ENCODE results near the gene RMRP. TPM values are rescaled to one million over a fixed set of nuclear protein-coding genes. Genes with fewer than 3 reads are reported as not detected.

Gene RMRP
- total and polyA plus RNA-seq, 2 experiments from 2014 or later: 15.3 to 8,626 TPM

DNA sequence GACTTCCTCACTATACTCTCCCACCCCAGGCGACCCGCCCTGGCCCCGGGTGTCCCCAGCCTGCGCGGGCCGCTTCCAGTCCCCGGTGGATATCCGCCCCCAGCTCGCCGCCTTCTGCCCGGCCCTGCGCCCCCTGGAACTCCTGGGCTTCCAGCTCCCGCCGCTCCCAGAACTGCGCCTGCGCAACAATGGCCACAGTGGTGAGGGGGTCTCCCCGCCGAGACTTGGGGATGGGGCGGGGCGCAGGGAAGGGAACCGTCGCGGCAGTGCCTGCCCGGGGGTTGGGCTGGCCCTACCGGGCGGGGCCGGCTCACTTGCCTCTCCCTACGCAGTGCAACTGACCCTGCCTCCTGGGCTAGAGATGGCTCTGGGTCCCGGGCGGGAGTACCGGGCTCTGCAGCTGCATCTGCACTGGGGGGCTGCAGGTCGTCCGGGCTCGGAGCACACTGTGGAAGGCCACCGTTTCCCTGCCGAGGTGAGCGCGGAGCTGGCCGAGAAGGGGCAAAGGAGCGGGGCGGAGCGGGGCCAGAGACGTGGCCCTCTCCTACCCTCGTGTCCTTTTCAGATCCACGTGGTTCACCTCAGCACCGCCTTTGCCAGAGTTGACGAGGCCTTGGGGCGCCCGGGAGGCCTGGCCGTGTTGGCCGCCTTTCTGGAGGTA lies 18.0 kb upstream of the RMRP start (continued):
- TF ChIP-seq, protein P1, sequence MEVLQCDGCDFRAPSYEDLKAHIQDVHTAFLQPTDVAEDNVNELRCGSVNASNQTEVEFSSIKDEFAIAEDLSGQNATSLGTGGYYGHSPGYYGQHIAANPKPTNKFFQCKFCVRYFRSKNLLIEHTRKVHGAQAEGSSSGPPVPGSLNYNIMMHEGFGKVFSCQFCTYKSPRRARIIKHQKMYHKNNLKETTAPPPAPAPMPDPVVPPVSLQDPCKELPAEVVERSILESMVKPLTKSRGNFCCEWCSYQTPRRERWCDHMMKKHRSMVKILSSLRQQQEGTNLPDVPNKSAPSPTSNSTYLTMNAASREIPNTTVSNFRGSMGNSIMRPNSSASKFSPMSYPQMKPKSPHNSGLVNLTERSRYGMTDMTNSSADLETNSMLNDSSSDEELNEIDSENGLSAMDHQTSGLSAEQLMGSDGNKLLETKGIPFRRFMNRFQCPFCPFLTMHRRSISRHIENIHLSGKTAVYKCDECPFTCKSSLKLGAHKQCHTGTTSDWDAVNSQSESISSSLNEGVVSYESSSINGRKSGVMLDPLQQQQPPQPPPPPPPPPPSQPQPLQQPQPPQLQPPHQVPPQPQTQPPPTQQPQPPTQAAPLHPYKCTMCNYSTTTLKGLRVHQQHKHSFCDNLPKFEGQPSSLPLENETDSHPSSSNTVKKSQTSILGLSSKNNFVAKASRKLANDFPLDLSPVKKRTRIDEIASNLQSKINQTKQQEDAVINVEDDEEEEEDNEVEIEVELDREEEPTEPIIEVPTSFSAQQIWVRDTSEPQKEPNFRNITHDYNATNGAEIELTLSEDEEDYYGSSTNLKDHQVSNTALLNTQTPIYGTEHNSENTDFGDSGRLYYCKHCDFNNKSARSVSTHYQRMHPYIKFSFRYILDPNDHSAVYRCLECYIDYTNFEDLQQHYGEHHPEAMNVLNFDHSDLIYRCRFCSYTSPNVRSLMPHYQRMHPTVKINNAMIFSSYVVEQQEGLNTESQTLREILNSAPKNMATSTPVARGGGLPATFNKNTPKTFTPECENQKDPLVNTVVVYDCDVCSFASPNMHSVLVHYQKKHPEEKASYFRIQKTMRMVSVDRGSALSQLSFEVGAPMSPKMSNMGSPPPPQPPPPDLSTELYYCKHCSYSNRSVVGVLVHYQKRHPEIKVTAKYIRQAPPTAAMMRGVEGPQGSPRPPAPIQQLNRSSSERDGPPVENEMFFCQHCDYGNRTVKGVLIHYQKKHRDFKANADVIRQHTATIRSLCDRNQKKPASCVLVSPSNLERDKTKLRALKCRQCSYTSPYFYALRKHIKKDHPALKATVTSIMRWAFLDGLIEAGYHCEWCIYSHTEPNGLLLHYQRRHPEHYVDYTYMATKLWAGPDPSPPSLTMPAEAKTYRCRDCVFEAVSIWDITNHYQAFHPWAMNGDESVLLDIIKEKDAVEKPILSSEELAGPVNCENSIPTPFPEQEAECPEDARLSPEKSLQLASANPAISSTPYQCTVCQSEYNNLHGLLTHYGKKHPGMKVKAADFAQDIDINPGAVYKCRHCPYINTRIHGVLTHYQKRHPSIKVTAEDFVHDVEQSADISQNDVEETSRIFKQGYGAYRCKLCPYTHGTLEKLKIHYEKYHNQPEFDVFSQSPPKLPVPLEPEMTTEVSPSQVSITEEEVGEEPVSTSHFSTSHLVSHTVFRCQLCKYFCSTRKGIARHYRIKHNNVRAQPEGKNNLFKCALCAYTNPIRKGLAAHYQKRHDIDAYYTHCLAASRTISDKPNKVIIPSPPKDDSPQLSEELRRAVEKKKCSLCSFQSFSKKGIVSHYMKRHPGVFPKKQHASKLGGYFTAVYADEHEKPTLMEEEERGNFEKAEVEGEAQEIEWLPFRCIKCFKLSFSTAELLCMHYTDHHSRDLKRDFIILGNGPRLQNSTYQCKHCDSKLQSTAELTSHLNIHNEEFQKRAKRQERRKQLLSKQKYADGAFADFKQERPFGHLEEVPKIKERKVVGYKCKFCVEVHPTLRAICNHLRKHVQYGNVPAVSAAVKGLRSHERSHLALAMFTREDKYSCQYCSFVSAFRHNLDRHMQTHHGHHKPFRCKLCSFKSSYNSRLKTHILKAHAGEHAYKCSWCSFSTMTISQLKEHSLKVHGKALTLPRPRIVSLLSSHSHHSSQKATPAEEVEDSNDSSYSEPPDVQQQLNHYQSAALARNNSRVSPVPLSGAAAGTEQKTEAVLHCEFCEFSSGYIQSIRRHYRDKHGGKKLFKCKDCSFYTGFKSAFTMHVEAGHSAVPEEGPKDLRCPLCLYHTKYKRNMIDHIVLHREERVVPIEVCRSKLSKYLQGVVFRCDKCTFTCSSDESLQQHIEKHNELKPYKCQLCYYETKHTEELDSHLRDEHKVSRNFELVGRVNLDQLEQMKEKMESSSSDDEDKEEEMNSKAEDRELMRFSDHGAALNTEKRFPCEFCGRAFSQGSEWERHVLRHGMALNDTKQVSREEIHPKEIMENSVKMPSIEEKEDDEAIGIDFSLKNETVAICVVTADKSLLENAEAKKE (CRISPR knock-in tag; IDR thresholded peaks at IDR 0.05): no peak
- TF ChIP-seq, protein P2, sequence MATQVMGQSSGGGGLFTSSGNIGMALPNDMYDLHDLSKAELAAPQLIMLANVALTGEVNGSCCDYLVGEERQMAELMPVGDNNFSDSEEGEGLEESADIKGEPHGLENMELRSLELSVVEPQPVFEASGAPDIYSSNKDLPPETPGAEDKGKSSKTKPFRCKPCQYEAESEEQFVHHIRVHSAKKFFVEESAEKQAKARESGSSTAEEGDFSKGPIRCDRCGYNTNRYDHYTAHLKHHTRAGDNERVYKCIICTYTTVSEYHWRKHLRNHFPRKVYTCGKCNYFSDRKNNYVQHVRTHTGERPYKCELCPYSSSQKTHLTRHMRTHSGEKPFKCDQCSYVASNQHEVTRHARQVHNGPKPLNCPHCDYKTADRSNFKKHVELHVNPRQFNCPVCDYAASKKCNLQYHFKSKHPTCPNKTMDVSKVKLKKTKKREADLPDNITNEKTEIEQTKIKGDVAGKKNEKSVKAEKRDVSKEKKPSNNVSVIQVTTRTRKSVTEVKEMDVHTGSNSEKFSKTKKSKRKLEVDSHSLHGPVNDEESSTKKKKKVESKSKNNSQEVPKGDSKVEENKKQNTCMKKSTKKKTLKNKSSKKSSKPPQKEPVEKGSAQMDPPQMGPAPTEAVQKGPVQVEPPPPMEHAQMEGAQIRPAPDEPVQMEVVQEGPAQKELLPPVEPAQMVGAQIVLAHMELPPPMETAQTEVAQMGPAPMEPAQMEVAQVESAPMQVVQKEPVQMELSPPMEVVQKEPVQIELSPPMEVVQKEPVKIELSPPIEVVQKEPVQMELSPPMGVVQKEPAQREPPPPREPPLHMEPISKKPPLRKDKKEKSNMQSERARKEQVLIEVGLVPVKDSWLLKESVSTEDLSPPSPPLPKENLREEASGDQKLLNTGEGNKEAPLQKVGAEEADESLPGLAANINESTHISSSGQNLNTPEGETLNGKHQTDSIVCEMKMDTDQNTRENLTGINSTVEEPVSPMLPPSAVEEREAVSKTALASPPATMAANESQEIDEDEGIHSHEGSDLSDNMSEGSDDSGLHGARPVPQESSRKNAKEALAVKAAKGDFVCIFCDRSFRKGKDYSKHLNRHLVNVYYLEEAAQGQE (IDR thresholded peaks at IDR 0.05; ENCODE audit: unreplicated experiment): no peak
- no peak for TF ChIP-seq STAT1 (IDR thresholded peaks at IDR 0.05; ENCODE audit: unreplicated experiment)
- peak; percentile 69 for TF ChIP-seq ZNF331 (CRISPR knock-in tag; IDR thresholded peaks at IDR 0.05; ENCODE audit: low read depth)
- TF ChIP-seq CREB1 (CRISPR knock-in tag; IDR thresholded peaks at IDR 0.05; ENCODE audit: low read depth): no peak
